ENCODE measurements around the gene PDHX. TPM values are rescaled to one million over a fixed set of nuclear protein-coding genes. Genes with fewer than 3 reads are reported as not detected.

PDHX gene
- total RNA-seq, 4 donors from 2014 or later = 28.7 to 50.1 (median 39.6) TPM

Small RNA genes within 50 kb of the gene (small RNA-seq; reads per million reads assigned to genes)
- gene MIR1343 = 0 to 1.3 (median 0.77) reads per million in 4 donors

Other genes with a start within 250 kb of the PDHX start
- gene APIP, start 239 bp upstream of the PDHX start, total RNA-seq = 10 to 100 TPM; 28.8 to 54.9 (median 33.6) TPM
- 100 to 1,000 TPM; 211 to 319 (median 266) TPM for gene CD44, start 222.6 kb downstream of the PDHX start, total RNA-seq

Data from gastroesophageal sphincter (tissue), 4 donors.